HFF-Myc (cell line): ENCODE data around the gene TBCE.

ENCODE experiments used
- DNase-seq: peaks from one replicate; pipeline ENCODE4 v3.0.0-alpha.2; 2011; ENCODE audit warnings: low read depth; ENCODE audit errors: extremely low read depth
- H3K4me3 ChIP-seq: replicated peaks from 2 replicates; pipeline ENCODE4 v1.5.1; 2011; ENCODE audit warnings: low read depth, mild to moderate bottlenecking, control low read depth, low read length
- TF ChIP-seq, protein P1 (sequence below): IDR thresholded peaks from 2 replicates; pipeline ENCODE4 v1.5.1; 2012; ENCODE audit warnings: mild to moderate bottlenecking, low read depth, low read length, control low read depth; ENCODE audit errors: missing control alignments

TBCE gene

DNA sequence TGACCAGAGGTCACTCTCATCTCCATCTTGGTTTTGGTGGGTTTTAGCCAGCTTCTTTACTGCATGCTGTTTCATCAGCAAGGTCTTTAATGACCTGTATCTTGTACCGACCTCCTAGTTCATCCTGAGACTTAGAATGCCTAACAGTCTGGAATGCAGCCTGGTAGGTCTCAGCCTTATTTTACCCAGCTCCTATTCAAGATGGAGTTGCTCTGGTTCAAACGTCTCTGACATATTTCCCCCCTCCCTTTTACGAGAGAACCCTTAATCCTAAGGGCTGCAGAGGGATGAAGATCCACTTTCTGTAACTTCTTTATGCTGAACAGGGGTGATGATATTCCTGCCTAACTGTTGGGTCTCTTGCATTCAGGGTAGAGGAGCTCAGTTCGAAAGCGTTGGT is 43.2 kb downstream of the TBCE start:
- TF ChIP-seq, protein P1, sequence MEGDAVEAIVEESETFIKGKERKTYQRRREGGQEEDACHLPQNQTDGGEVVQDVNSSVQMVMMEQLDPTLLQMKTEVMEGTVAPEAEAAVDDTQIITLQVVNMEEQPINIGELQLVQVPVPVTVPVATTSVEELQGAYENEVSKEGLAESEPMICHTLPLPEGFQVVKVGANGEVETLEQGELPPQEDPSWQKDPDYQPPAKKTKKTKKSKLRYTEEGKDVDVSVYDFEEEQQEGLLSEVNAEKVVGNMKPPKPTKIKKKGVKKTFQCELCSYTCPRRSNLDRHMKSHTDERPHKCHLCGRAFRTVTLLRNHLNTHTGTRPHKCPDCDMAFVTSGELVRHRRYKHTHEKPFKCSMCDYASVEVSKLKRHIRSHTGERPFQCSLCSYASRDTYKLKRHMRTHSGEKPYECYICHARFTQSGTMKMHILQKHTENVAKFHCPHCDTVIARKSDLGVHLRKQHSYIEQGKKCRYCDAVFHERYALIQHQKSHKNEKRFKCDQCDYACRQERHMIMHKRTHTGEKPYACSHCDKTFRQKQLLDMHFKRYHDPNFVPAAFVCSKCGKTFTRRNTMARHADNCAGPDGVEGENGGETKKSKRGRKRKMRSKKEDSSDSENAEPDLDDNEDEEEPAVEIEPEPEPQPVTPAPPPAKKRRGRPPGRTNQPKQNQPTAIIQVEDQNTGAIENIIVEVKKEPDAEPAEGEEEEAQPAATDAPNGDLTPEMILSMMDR: no peak
- no peak for DNase-seq
- no peak overlapping the region for H3K4me3 ChIP-seq

- DNase-seq: no peak
- TF ChIP-seq, protein P1: no peak
These were observed 44.6 kb downstream of the TBCE start for GRCh38 chr1:235411489-235412486.

GRCh38 chr1:235415008-235415904 is 48.0 kb downstream of the TBCE start:
- TF ChIP-seq, protein P1: peak; percentile 75
- H3K4me3 ChIP-seq: no peak overlapping the region
- DNase-seq: peak; percentile 62

More at GRCh38 chr1:235411489-235412486, 44.6 kb downstream of the TBCE start:
- H3K4me3 ChIP-seq: no peak overlapping the region

GRCh38 chr1:235416662-235417049 is 49.4 kb downstream of the TBCE start:
- H3K4me3 ChIP-seq: no peak overlapping the region
- no peak for DNase-seq
- TF ChIP-seq, protein P1: no peak

GRCh38 chr1:235417086-235417697 is 50.0 kb downstream of the TBCE start:
- peak; percentile 60 for DNase-seq
- H3K4me3 ChIP-seq: no peak overlapping the region
- TF ChIP-seq, protein P1: peak; percentile 81

DNA sequence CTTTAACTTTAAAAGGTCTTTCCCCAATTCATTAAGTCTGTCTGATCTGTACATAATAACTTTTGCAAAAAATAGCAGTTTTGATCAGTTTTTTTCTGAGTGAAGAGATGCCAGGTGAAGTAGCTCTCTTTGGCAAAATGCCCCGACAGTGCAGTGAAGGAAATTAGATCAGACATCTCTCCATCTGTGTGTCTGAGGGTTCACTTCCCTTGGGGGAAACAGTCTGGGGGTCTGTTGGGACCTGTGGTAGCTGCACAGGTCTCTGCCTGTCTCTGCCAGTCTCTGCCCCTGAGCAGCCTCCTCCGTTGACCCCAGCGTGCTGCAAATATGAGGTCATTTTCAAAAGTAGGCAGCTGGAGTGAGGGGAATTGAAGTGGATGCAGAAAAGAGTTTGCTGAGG is 54.5 kb downstream of the TBCE start:
- DNase-seq: no peak
- H3K4me3 ChIP-seq: no peak overlapping the region
- TF ChIP-seq, protein P1: no peak
